Neural progenitor cell (in vitro differentiated cells): ENCODE results near the gene VWA5B1.

Experiments used
- CTCF ChIP-seq: fragments of 200-600 bp; sonication (generic); IDR thresholded peaks from 2 replicates; pipeline ENCODE4 v1.5.1; 2017; ENCODE audit warnings: antibody characterized with exemption, mild to moderate bottlenecking
- EZH2 ChIP-seq: fragments of 200-600 bp; sonication (generic); IDR thresholded peaks from 2 replicates; pipeline ENCODE4 v1.6.1; 2017; ENCODE audit warnings: antibody characterized with exemption, mild to moderate bottlenecking, moderate library complexity
- EZH2phosphoT487 ChIP-seq: fragments of 200-600 bp; sonication (generic); IDR thresholded peaks from 2 replicates; pipeline ENCODE4 v1.6.1; 2017; ENCODE audit warnings: antibody characterized with exemption

DNA sequence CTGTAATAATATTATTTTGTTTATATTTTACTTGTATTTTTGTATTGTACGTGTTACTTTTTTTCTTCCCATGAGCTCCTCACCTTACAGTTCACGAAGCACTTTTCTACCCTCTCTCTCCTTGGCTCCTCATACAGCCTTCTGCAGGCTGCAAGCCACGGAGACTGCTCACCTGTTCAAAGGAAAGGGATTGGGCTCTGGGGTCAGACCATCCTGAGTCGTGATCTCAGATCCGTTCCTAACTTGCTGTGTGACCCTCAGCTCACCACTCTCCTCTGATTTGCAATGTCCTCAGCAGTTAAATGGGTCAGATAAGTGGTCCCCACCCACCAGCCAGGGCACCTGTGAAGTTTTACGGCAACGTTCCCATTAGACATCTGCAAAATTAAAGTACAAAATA, 54.1 kb downstream of the VWA5B1 start:
- no peak for TF ChIP-seq EZH2
- no peak for TF ChIP-seq CTCF
- no peak for TF ChIP-seq EZH2phosphoT487
